NCI-H460 (cell line): ENCODE results near the gene EFCAB3. TPM values are rescaled to one million over a fixed set of nuclear protein-coding genes. Genes with fewer than 3 reads are reported as not detected.
"Not testable (repeated sequence)": the region's sequence is repeated elsewhere in the genome, so short reads cannot be mapped to it uniquely, and the experiment has no call there.

Source experiments
- DNase-seq: peaks from one replicate; pipeline ENCODE4 v3.0.0-alpha.2; 2016; ENCODE audit warnings: low read depth; ENCODE audit errors: extremely low read depth
- small RNA-seq, 2 experiments: library from RNA; depleted of rRNA; stranded (forward); fragments of <200 nt; gene quantifications; one replicate each; pipeline ENCODE3, GENCODE V24; 2014
- total RNA-seq: library from RNA; depleted of rRNA; stranded (reverse); fragments of >200 nt; shearing (Covaris generic); gene quantifications from 2 replicates; pipeline ENCODE4 v1.2.3, GENCODE V29; 2014; rRNA removed

EFCAB3 gene
- total RNA-seq, 1 experiment from 2014 or later = not detected

- DNase-seq = not testable (repeated sequence)
Measured at GRCh38 chr17:62458483-62458882, 78.1 kb downstream of the EFCAB3 start.

- DNase-seq = not testable (repeated sequence)
Measured at GRCh38 chr17:62464422-62464821, 84.1 kb downstream of the EFCAB3 start.

- DNase-seq = not testable (repeated sequence)
Measured at GRCh38 chr17:62465271-62465670, 84.9 kb downstream of the EFCAB3 start.

Small RNA genes lying within 50 kb of the gene (small RNA-seq; reads per million reads assigned to genes)
- 0 reads per million in 2 experiments for gene RNU7-52P

Other genes with a start within 250 kb of the EFCAB3 start
- gene METTL2A, start 43.3 kb downstream of the EFCAB3 start, total RNA-seq = 31.8 and 37.6 TPM in 2 replicates
- 41.3 and 46.7 TPM in 2 replicates for gene TLK2, start 98.3 kb downstream of the EFCAB3 start, total RNA-seq
- gene MRC2, start 247.1 kb downstream of the EFCAB3 start, total RNA-seq = 5.9 and 9.7 TPM in 2 replicates